Loucy (cell line): ENCODE data around the gene LIMS1.

ENCODE experiments used
- H2AFZ ChIP-seq: fragments of 200-600 bp; sonication (generic); 2 replicates; pipeline ENCODE4 v1.6.0; 2016; ENCODE audit warnings: antibody characterized with exemption, mild to moderate bottlenecking, low read length, moderate library complexity
- H3F3A ChIP-seq: fragments of 200-600 bp; 2 replicates; pipeline ENCODE4 v1.6.0; 2016; ENCODE audit warnings: antibody characterized with exemption, low read depth, mild to moderate bottlenecking
- H3K27me3 ChIP-seq: fragments of 200-600 bp; sonication (generic); 2 replicates; pipeline ENCODE4 v1.6.1; 2014; ENCODE audit warnings: low read length, mild to moderate bottlenecking; ENCODE audit not compliant: insufficient read depth, poor library complexity, severe bottlenecking
- H3K36me3 ChIP-seq: fragments of 200-600 bp; sonication (generic); 2 replicates; pipeline ENCODE4 v1.6.1; 2016; ENCODE audit warnings: low read length; ENCODE audit not compliant: insufficient read depth
- H3K4me1 ChIP-seq: fragments of 200-600 bp; sonication (generic); 2 replicates; pipeline ENCODE4 v1.5.1; 2014; ENCODE audit warnings: low read length, mild to moderate bottlenecking; ENCODE audit not compliant: insufficient read depth, poor library complexity, severe bottlenecking
- H3K4me2 ChIP-seq: fragments of 200-600 bp; sonication (generic); 2 replicates; pipeline ENCODE4 v1.6.0; 2014; ENCODE audit warnings: antibody characterized with exemption, low read length, low read depth, mild to moderate bottlenecking; ENCODE audit not compliant: poor library complexity, severe bottlenecking
- H3K4me3 ChIP-seq: fragments of 200-600 bp; sonication (generic); 2 replicates; pipeline ENCODE4 v1.5.1; 2014; ENCODE audit warnings: low read length, mild to moderate bottlenecking, mixed read lengths; ENCODE audit not compliant: poor library complexity, severe bottlenecking
- H3K79me2 ChIP-seq: fragments of 200-600 bp; sonication (generic); 2 replicates; pipeline ENCODE4 v1.6.1; 2014; ENCODE audit warnings: low read length; ENCODE audit not compliant: insufficient read depth
- H3K9ac ChIP-seq: fragments of 200-600 bp; sonication (generic); 2 replicates; pipeline ENCODE4 v1.6.0; 2014; ENCODE audit warnings: mild to moderate bottlenecking, low read depth, low read length, moderate library complexity; ENCODE audit not compliant: poor library complexity, severe bottlenecking
- H3K9me2 ChIP-seq: fragments of 200-600 bp; sonication (generic); replicated peaks from 2 replicates; pipeline ENCODE4 v1.6.1; 2016; ENCODE audit warnings: low read depth, low read length, mixed read lengths
- H3K9me3 ChIP-seq: fragments of 200-600 bp; sonication (generic); 2 replicates; pipeline ENCODE4 v1.6.1; 2014; ENCODE audit warnings: mild to moderate bottlenecking, antibody characterized with exemption, low read length, low read depth; ENCODE audit not compliant: insufficient read depth
- H4K20me1 ChIP-seq: fragments of 200-600 bp; sonication (generic); 2 replicates; pipeline ENCODE4 v1.6.0; 2014; ENCODE audit warnings: antibody characterized with exemption, low read length, mild to moderate bottlenecking; ENCODE audit not compliant: insufficient read depth, poor library complexity, severe bottlenecking
- EZH2phosphoT487 ChIP-seq: fragments of 200-600 bp; IDR thresholded peaks from 2 replicates; pipeline ENCODE4 v1.6.1; 2018; ENCODE audit warnings: antibody characterized with exemption, mild to moderate bottlenecking, moderate library complexity, borderline replicate concordance
- TF ChIP-seq, protein P1 (sequence below): fragments of 200-600 bp; sonication (generic); conservative IDR thresholded peaks from 2 replicates; pipeline ENCODE4 v1.5.1; 2014; ENCODE audit warnings: mild to moderate bottlenecking, antibody characterized with exemption, low read length

LIMS1 gene

DNA sequence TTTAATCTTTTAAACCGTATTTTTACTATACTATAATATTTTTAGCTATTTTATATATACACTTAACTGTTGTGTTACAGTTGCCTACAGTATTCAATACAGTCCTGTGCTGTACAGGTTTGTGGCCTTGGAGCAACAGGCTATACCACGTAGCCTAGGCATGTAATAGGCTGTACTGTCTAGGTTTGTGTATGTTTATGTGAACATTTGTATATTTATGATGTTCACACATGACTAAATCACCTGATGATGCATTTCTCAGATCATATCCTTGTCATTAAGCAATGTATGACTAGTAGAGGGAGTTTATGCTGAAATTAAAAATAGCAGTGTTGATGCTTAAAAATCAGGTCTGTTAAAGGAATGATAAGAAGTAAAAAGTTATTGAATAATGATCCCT is 92.7 kb downstream of the LIMS1 start:
- peak overlapping the region; percentile 75 for H3K9ac ChIP-seq
- H3K27me3 ChIP-seq = no peaks in the 10 kb centered on the region
- TF ChIP-seq EZH2phosphoT487 = no peak
- TF ChIP-seq, protein P1, sequence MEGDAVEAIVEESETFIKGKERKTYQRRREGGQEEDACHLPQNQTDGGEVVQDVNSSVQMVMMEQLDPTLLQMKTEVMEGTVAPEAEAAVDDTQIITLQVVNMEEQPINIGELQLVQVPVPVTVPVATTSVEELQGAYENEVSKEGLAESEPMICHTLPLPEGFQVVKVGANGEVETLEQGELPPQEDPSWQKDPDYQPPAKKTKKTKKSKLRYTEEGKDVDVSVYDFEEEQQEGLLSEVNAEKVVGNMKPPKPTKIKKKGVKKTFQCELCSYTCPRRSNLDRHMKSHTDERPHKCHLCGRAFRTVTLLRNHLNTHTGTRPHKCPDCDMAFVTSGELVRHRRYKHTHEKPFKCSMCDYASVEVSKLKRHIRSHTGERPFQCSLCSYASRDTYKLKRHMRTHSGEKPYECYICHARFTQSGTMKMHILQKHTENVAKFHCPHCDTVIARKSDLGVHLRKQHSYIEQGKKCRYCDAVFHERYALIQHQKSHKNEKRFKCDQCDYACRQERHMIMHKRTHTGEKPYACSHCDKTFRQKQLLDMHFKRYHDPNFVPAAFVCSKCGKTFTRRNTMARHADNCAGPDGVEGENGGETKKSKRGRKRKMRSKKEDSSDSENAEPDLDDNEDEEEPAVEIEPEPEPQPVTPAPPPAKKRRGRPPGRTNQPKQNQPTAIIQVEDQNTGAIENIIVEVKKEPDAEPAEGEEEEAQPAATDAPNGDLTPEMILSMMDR = no peak
- H3K4me1 ChIP-seq = peaks cover 84% of the 10 kb centered on the region
- peak overlapping the region; percentile 94 for H3K4me2 ChIP-seq
- no peaks in the 10 kb centered on the region for H3K9me3 ChIP-seq
- peaks cover 100% of the 10 kb centered on the region for H3K79me2 ChIP-seq
- H3K9me2 ChIP-seq = no peaks in the 10 kb centered on the region
- H2AFZ ChIP-seq = no peak overlapping the region
- peaks cover 5% of the 10 kb centered on the region; the same call in 1 of the 2 replicates for H3F3A ChIP-seq
- peaks cover 32% of the 10 kb centered on the region for H4K20me1 ChIP-seq
- H3K4me3 ChIP-seq = peak overlapping the region; percentile 73
- H3K36me3 ChIP-seq = 0 out of 2 replicates have a peak, but pooled peaks cover 4% of the 10 kb centered on the region

DNA sequence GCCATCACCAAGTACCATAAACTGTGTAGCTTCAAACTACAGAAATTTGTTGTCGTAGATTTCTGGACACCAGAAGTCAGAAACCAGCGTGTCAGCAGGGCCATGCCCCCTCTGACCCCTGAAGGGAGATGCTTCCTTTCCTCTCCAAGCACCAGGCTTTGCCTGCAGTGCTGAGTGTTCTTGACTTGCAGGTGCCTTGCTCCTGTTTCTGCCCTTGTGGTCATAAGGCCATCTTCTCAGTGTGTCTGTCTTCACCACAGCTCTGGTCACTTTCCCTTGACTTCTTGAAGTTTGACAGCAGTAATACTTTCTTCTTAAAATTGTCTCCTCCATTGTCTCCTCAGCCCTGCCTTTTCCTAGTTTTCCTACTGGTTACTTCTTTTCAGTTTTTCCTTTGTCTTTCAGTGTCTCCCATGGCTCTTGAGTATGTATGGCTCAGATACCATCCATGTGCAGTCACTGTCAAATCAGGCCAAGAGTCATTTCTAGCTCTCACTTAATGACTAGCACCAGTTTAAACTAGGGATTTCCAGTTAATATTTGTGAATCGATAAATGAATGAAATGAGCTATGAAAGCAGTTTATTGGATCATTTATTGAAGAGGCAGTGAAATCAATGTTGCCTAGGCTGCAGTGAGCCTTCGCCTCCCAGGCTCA is 93.8 kb downstream of the LIMS1 start:
- peak overlapping the region; percentile 94 for H3K4me2 ChIP-seq
- H3F3A ChIP-seq = peaks cover 5% of the 10 kb centered on the region; the same call in 1 of the 2 replicates
- H3K4me3 ChIP-seq = peak overlapping the region; percentile 73
- H3K9me2 ChIP-seq = no peaks in the 10 kb centered on the region
- TF ChIP-seq, protein P1 = no peak
- no peak for TF ChIP-seq EZH2phosphoT487
- peaks cover 4% of the 10 kb centered on the region; the same call in 1 of the 2 replicates for H3K36me3 ChIP-seq
- no peaks in the 10 kb centered on the region for H3K27me3 ChIP-seq
- peaks cover 100% of the 10 kb centered on the region for H3K79me2 ChIP-seq
- H3K9ac ChIP-seq = peak overlapping the region; percentile 75
- H2AFZ ChIP-seq = no peak overlapping the region
- H3K9me3 ChIP-seq = no peaks in the 10 kb centered on the region
- peaks cover 89% of the 10 kb centered on the region for H3K4me1 ChIP-seq
- H4K20me1 ChIP-seq = peaks cover 39% of the 10 kb centered on the region

DNA sequence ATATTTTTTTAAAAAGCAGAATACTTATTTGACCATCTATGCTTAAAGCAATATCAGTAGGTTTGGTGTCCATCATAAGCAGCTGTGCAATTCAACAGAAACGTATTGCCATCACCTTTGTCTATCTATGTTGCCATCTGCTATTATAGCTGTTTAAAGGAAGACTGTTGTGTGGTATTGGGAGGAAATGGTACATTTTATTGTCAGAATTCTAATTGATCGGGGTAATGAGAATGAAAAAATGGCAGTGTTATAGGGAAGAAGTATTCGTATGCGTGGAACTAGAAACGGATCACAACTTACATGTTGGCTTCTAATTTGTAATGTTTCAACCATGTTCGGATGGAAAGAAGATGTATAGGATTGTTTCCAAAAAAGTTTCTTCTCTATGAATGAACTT is 94.7 kb downstream of the LIMS1 start:
- Histone ChIP-seq H3K4me2 (peak overlapping the region; percentile 94), H3K27me3 (no peaks in the 10 kb centered on the region), H4K20me1 (peaks cover 42% of the 10 kb centered on the region), H3K36me3 (peaks cover 4% of the 10 kb centered on the region; the same call in 1 of the 2 replicates), H3K79me2 (peaks cover 100% of the 10 kb centered on the region), H3K9me2 (no peaks in the 10 kb centered on the region), H3K9me3 (no peaks in the 10 kb centered on the region), H3K4me3 (peak overlapping the region; percentile 73), H3K4me1 (peaks cover 91% of the 10 kb centered on the region), H2AFZ (no peak overlapping the region), H3F3A (peaks cover 5% of the 10 kb centered on the region; the same call in 1 of the 2 replicates), H3K9ac (peak overlapping the region; percentile 75)
- TF ChIP-seq EZH2phosphoT487 = no peak
- TF ChIP-seq, protein P1 = no peak
